Fibroblast of villous mesenchyme (primary cell): ENCODE data around the gene HCN3. TPM values are rescaled to one million over a fixed set of nuclear protein-coding genes. Genes with fewer than 3 reads are reported as not detected.

Source experiments
- DNase-seq: peaks from one replicate; pipeline ENCODE4 v3.0.0-alpha.2; 2010; ENCODE audit warnings: low read depth
- H3K4me3 ChIP-seq: 2 replicates; pipeline ENCODE4 v1.5.1; 2011; ENCODE audit warnings: low read depth, mild to moderate bottlenecking, low read length
- total RNA-seq: library from RNA; depleted of rRNA; stranded (reverse); fragments of >200 nt; gene quantifications from 2 replicates; pipeline ENCODE4 v1.2.3, GENCODE V29; 2012
- TF ChIP-seq, protein P1 (sequence below): IDR thresholded peaks from 2 replicates; pipeline ENCODE4 v1.5.1; 2012; ENCODE audit warnings: low read depth, mild to moderate bottlenecking, low read length; ENCODE audit not compliant: insufficient read depth

Gene HCN3
- total RNA-seq, 1 donor, result 0.86 TPM

DNA sequence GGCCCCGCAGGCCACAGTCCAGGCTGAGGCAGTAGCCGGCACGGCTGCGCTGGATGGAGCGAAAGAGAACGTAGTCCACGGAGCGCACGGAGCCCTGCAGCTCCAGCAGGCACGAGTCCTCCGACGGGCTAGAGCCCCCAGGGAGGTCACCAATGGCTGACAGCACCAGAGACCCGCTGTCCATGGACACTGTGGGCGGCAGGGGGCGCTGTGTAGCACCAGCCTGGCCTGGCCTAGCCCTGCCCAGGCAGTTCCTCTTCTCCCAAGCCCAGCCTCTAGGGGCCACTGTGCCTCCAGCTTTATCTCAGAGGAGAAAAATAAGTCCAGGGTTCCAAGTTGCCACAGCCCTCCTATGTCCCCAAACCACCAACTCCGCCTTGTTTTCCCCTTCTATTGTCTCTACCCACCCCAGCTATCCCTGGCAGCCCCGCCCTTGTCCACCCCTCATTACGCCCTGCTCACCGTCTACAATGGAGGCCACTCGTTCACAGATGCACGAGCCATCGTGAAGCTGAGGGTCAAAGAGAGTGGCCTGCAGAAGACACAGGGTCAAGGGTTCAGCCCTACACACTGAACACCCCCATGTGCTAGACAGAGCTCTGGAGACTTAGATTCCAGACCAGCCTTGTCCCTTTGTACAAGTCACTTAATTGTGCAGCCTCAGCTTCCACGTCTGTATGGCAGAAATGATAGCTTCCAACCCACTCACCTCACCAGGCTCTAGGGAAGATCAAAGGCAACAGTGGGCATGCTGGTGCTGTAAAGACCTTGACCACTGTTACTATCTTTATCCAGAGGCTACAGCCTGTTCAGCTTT, 26.4 kb upstream of the HCN3 start:
- no peak overlapping the region for H3K4me3 ChIP-seq
- DNase-seq, result peak; percentile 92

DNA sequence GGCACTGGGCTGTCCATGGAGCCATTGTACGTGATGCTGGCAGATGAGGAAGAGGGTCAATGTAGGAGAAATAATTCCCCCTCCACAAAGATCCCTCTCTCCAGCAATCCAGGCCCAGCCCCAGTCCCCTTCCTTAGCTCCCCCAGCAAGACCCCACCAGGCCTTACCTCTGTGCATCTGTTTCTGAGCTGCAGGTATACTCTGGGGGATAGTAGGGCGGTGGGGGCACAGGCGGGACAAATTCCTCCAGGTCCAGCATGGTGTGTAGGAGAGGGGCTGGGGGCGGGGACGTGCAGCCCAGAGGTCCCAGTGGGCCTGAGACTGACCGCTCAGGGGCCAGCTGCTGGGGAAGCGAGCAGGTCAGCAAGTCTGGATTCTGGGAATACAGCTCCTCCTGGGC, 25.7 kb upstream of the HCN3 start:
- TF ChIP-seq, protein P1, sequence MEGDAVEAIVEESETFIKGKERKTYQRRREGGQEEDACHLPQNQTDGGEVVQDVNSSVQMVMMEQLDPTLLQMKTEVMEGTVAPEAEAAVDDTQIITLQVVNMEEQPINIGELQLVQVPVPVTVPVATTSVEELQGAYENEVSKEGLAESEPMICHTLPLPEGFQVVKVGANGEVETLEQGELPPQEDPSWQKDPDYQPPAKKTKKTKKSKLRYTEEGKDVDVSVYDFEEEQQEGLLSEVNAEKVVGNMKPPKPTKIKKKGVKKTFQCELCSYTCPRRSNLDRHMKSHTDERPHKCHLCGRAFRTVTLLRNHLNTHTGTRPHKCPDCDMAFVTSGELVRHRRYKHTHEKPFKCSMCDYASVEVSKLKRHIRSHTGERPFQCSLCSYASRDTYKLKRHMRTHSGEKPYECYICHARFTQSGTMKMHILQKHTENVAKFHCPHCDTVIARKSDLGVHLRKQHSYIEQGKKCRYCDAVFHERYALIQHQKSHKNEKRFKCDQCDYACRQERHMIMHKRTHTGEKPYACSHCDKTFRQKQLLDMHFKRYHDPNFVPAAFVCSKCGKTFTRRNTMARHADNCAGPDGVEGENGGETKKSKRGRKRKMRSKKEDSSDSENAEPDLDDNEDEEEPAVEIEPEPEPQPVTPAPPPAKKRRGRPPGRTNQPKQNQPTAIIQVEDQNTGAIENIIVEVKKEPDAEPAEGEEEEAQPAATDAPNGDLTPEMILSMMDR, result no peak
- DNase-seq, result no peak
- no peak overlapping the region for H3K4me3 ChIP-seq

More for the DNA sequence above, 26.4 kb upstream of the HCN3 start:
- TF ChIP-seq, protein P1, result peak; percentile 99

DNA sequence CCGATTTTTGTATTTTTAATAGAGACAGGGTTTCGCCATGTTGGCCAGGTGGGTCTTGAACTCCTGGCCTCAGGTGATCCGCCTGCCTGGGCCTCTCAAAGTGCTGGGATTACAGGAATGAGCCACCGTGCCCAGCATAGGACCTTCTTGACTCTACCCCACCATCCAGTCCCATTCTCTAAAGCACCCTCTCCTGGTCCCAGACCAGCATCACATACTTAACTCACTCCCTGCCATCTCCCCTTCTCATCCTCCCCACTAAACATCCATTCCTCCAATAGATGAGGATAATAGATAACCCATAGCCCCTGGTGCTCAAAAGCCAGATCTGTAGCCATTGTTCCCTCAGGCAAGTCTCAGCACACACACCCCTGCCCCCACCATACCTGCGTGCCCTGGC, 24.1 kb upstream of the HCN3 start:
- TF ChIP-seq, protein P1, result peak; percentile 17
- no peak for DNase-seq
- H3K4me3 ChIP-seq, result peak overlapping the region; percentile 85

DNA sequence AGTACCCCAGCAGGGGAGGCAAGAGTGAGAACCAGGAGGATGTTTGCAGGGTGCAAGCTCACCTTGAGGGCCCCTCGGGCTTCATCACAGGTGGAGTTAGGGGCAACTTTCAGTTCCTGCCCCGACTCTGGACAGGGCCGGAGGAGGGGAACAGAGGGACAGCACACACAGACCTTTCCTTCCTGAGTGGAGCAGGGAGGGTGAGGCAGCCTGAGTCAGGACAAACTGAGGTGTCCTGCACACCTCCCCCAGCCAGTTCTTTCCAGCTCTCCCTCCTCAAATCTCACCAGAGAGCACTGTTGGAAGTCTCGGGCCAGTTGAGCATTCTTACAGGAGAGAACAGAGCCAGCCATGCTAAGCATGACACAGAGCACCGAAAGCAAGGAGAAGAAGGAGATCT, 23.5 kb upstream of the HCN3 start:
- TF ChIP-seq, protein P1, result no peak
- H3K4me3 ChIP-seq, result peak overlapping the region; percentile 85
- DNase-seq, result no peak

DNA sequence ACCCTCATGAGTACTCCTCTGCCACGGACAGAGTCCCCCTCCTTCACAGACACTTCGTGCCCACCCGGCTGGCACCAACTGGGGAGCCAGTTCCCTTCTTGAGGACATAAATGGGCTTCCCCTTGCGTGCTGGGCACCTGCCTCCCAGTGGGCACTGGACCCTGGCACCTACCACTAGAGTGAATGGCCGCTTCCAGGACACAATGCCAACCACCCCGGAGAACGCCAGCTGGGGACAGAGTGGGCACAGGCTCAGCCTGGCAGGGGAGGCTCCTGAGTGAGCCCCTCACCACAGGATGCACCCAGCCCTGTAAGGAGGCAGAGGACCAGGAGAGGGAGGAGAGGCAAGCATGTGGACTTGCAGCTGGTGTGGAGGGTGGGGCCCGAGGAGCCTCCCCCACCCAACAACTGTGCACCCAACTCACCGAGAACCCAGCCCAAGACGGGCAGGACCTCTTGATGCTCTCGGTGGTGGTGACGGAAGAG, 23.0 kb upstream of the HCN3 start:
- H3K4me3 ChIP-seq, result peak overlapping the region; percentile 85
- TF ChIP-seq, protein P1, result no peak
- DNase-seq, result no peak

DNA sequence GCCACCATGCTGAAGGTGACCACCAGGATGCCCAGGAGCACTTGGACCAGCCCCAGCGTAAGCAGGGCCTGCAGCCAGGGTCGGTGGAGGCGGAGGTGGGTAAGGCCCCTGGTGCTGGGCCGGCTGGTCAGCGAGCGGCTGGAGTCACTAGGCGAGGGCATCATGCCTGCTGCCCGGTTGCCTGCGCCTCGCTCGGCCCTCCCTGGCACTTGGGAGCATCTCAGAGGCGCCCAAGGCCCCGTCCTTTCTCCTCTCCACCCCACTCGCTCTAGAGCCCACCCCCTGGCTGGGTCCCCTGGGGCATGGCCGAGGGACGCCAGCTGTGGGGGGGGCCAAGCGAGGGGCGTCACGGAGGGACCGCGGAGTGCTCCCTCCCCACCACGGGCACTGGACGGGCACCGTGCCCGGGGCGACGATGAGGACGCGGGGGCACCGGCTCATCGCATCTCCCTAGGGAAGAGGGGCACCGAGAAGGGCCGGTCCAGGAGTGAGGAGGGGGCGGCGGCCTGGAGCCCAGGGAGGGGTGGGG, 22.5 kb upstream of the HCN3 start:
- H3K4me3 ChIP-seq, result peak overlapping the region; percentile 85
- DNase-seq, result no peak
- TF ChIP-seq, protein P1, result no peak
